Measurements from ENCODE around the gene NR5A2.

Gene NR5A2

GRCh38 chr1:200073286-200073637 is 45.8 kb downstream of the NR5A2 start:
- no peak for DNase-seq (ENCODE audit: low read depth)

GRCh38 chr1:200075522-200075921 is 48.0 kb downstream of the NR5A2 start:
- no peak for DNase-seq (ENCODE audit: low read depth)

- DNase-seq (ENCODE audit: low read depth): no peak
These were observed 48.5 kb downstream of the NR5A2 start for GRCh38 chr1:200075938-200076546.

- no peak for DNase-seq (ENCODE audit: low read depth)
These were observed 51.9 kb downstream of the NR5A2 start for GRCh38 chr1:200079232-200079940.

GRCh38 chr1:200081151-200081968 is 53.9 kb downstream of the NR5A2 start:
- DNase-seq (ENCODE audit: low read depth): no peak

GRCh38 chr1:200081969-200082245 is 54.4 kb downstream of the NR5A2 start:
- DNase-seq (ENCODE audit: low read depth): no peak

- no peak for DNase-seq (ENCODE audit: low read depth)
These were observed 54.8 kb downstream of the NR5A2 start for GRCh38 chr1:200082329-200082728.

- DNase-seq (ENCODE audit: low read depth): no peak
These were observed 63.0 kb downstream of the NR5A2 start for GRCh38 chr1:200090252-200091159.

- no peak for DNase-seq (ENCODE audit: low read depth)
These were observed 67.6 kb downstream of the NR5A2 start for GRCh38 chr1:200095057-200095577.

GRCh38 chr1:200096774-200097173 is 69.3 kb downstream of the NR5A2 start:
- DNase-seq (ENCODE audit: low read depth): no peak

GRCh38 chr1:200099040-200099439 is 71.5 kb downstream of the NR5A2 start:
- no peak for DNase-seq (ENCODE audit: low read depth)

- no peak for DNase-seq (ENCODE audit: low read depth)
These were observed 76.6 kb downstream of the NR5A2 start for GRCh38 chr1:200103966-200104583.

- no peak for DNase-seq (ENCODE audit: low read depth)
These were observed 79.5 kb downstream of the NR5A2 start for GRCh38 chr1:200107004-200107470.

GRCh38 chr1:200108659-200109058 is 81.1 kb downstream of the NR5A2 start:
- DNase-seq (ENCODE audit: low read depth): no peak

- no peak for DNase-seq (ENCODE audit: low read depth)
These were observed 84.8 kb downstream of the NR5A2 start for GRCh38 chr1:200112290-200112689.

GRCh38 chr1:200115532-200115931 is 88.0 kb downstream of the NR5A2 start:
- no peak for DNase-seq (ENCODE audit: low read depth)

- DNase-seq (ENCODE audit: low read depth): no peak
These were observed 88.8 kb downstream of the NR5A2 start for GRCh38 chr1:200116324-200116723.

GRCh38 chr1:200118779-200119505 is 91.4 kb downstream of the NR5A2 start:
- DNase-seq (ENCODE audit: low read depth): no peak

- DNase-seq (ENCODE audit: low read depth): no peak
These were observed 93.9 kb downstream of the NR5A2 start for GRCh38 chr1:200121421-200121820.

- DNase-seq (ENCODE audit: low read depth): no peak
These were observed 96.8 kb downstream of the NR5A2 start for GRCh38 chr1:200124309-200124708.

GRCh38 chr1:200128081-200128480 is 100.6 kb downstream of the NR5A2 start:
- no peak for DNase-seq (ENCODE audit: low read depth)
